Right atrium auricular region (tissue), 2 donors: ENCODE measurements around the gene DNAJA2. TPM values are rescaled to one million over a fixed set of nuclear protein-coding genes. Genes with fewer than 3 reads are reported as not detected.

Experiments used
- DNase-seq: peaks from one replicate; pipeline ENCODE4 v3.0.0-alpha.2; 2019; ENCODE audit warnings: low spot score
- H3K27ac ChIP-seq, 2 donors: fragments of 200-600 bp; sonication (generic); 1 replicate in 1 of 2; 2 replicates in 1 of 2; pipeline ENCODE4 v1.5.1; 2016 to 2019
- H3K27me3 ChIP-seq, 2 donors: fragments of 200-600 bp; sonication (generic); one replicate each; pipeline versions ENCODE4 v1.5.1 to v1.6.0; 2017 to 2019
- H3K36me3 ChIP-seq: fragments of 200-600 bp; sonication (generic); one replicate; pipeline ENCODE4 v1.5.1; 2016
- H3K4me1 ChIP-seq, 2 donors: fragments of 200-600 bp; sonication (generic); one replicate each; pipeline versions ENCODE4 v1.5.1 to v1.6.0; 2017 to 2019
- H3K4me3 ChIP-seq, 2 donors: fragments of 200-600 bp; sonication (generic); 1 replicate in 1 of 2; 2 replicates in 1 of 2; pipeline ENCODE4 v1.5.1; 2017 to 2019; ENCODE audit warnings: mild to moderate bottlenecking in 1 of 2, moderate library complexity in 1 of 2
- H3K9me3 ChIP-seq, 2 donors: fragments of 200-600 bp; sonication (generic); one replicate each; pipeline ENCODE4 v1.5.1; 2019
- CTCF ChIP-seq, 2 donors: fragments of 200-600 bp; sonication (generic); IDR thresholded peaks; one replicate each; pipeline ENCODE4 v1.5.1; 2019; ENCODE audit warnings: antibody characterized with exemption in 2 of 2
- total RNA-seq, 2 donors: library from RNA; depleted of rRNA; stranded (reverse); fragments of >200 nt; gene quantifications; one replicate each; pipeline ENCODE4 v1.1.0, GENCODE V29; 2016

The DNAJA2 gene
- total RNA-seq, 2 donors from 2014 or later = 50.6 to 74.0 TPM

GRCh38 chr16:46974352-46974751 lies 878 bp upstream of the DNAJA2 start:
- H3K4me3 ChIP-seq = peak overlapping the region in 1 of 2 donors; percentile 90
- TF ChIP-seq CTCF (IDR thresholded peaks at IDR 0.05) = no peak
- no peaks in the 10 kb centered on the region for H3K36me3 ChIP-seq
- H3K27ac ChIP-seq = peak overlapping the region; percentile 95 to 98
- no peaks in the 10 kb centered on the region for H3K27me3 ChIP-seq
- peaks cover 0 to 39% of the 10 kb centered on the region in 2 donors for H3K4me1 ChIP-seq
- no peak for DNase-seq
- no peaks in the 10 kb centered on the region for H3K9me3 ChIP-seq

- Histone ChIP-seq H3K4me3 (peak overlapping the region; percentile 90 to 91), H3K27ac (peak overlapping the region; percentile 95 to 98), H3K4me1 (peaks cover 0 to 43% of the 10 kb centered on the region in 2 donors), H3K27me3 (no peaks in the 10 kb centered on the region), H3K9me3 (no peaks in the 10 kb centered on the region), H3K36me3 (peaks cover under 1% of the 10 kb centered on the region)
- TF ChIP-seq CTCF (IDR thresholded peaks at IDR 0.05) = no peak
- DNase-seq = no peak
Observed at GRCh38 chr16:46973996-46974324, 486 bp upstream of the DNAJA2 start.

- no peaks in the 10 kb centered on the region for H3K27me3 ChIP-seq
- peak overlapping the region; percentile 95 to 98 for H3K27ac ChIP-seq
- no peaks in the 10 kb centered on the region for H3K9me3 ChIP-seq
- no peak for TF ChIP-seq CTCF (IDR thresholded peaks at IDR 0.05)
- H3K4me1 ChIP-seq = peaks cover 0 to 47% of the 10 kb centered on the region in 2 donors
- H3K36me3 ChIP-seq = peaks cover 14% of the 10 kb centered on the region
- DNase-seq = no peak
- peak overlapping the region; percentile 90 to 91 for H3K4me3 ChIP-seq
Observed at GRCh38 chr16:46972429-46973206, 856 bp downstream of the DNAJA2 start.

- no peaks in the 10 kb centered on the region for H3K27me3 ChIP-seq
- peaks cover 0 to 47% of the 10 kb centered on the region in 2 donors for H3K4me1 ChIP-seq
- no peak for TF ChIP-seq CTCF (IDR thresholded peaks at IDR 0.05)
- DNase-seq = no peak
- H3K27ac ChIP-seq = no peak overlapping the region
- H3K9me3 ChIP-seq = no peaks in the 10 kb centered on the region
- H3K36me3 ChIP-seq = peaks cover 27% of the 10 kb centered on the region
- H3K4me3 ChIP-seq = no peak overlapping the region
Observed at GRCh38 chr16:46971271-46971670, 2.2 kb downstream of the DNAJA2 start.

- Histone ChIP-seq H3K4me1 (peaks cover 0 to 47% of the 10 kb centered on the region in 2 donors), H3K27ac (peak overlapping the region in 1 of 2 donors; percentile 7), H3K9me3 (no peaks in the 10 kb centered on the region), H3K27me3 (no peaks in the 10 kb centered on the region), H3K4me3 (no peak overlapping the region), H3K36me3 (peaks cover 39% of the 10 kb centered on the region)
- no peak for DNase-seq
- TF ChIP-seq CTCF (IDR thresholded peaks at IDR 0.05) = no peak
Observed at GRCh38 chr16:46970089-46970488, 3.4 kb downstream of the DNAJA2 start.

- peaks cover 59% of the 10 kb centered on the region for H3K36me3 ChIP-seq
- peaks cover 0 to 38% of the 10 kb centered on the region in 2 donors for H3K4me1 ChIP-seq
- no peak for DNase-seq
Observed at GRCh38 chr16:46968063-46968435, 5.4 kb downstream of the DNAJA2 start.

More at GRCh38 chr16:46968063-46968435, 5.4 kb downstream of the DNAJA2 start:
- no peaks in the 10 kb centered on the region for H3K9me3 ChIP-seq
- no peak overlapping the region for H3K27ac ChIP-seq
- H3K4me3 ChIP-seq = no peak overlapping the region
- no peak for TF ChIP-seq CTCF (IDR thresholded peaks at IDR 0.05)
- H3K27me3 ChIP-seq = no peaks in the 10 kb centered on the region
